GM10266 (cell line): Measurements from ENCODE around the gene KLF6.

Experiments used
- DNase-seq: peaks from one replicate; pipeline ENCODE4 v3.0.0; 2012; ENCODE audit errors: extremely low spot score
- CTCF ChIP-seq: IDR thresholded peaks from 2 replicates; pipeline ENCODE4 v1.5.1; 2012; ENCODE audit warnings: mild to moderate bottlenecking, low read depth; ENCODE audit not compliant: control insufficient read depth, insufficient read depth; ENCODE audit errors: missing control alignments

The KLF6 gene

DNA sequence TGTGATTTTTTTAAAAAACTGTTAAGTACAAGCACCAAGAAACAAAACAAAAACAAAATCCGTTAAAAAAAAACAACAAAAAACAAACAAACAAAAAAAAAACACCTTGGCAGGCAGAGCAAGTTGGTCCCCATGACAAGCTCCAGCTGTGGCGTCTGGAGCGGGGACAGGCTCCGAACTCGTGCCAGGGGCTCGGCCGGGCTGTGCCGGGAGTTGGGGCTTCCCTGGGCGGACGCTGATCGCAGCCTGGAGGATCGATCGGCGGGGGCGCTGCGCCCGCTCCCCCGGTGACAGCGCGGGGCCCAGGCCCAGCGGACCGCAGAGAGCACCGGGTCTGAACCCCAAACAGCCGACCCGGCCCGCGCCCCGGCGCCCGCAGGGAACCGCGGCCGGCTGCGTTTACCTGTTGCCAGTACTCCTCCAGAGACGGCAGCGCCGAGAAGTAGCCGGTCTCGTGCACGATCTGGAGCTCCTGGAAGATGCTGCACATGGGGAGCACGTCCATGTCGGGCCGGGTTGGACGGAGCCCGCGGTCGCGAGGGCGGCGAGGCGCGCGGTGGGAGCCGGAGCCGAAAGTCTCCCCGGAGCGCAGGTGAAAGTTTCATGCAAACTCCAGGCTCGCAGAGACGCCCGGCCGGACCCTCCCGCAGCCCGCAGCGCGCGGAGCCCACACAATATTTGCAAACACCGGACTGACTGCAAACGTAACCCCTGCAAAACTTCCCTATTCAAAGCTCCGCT lies at the start of gene KLF6:
Gene KLF6 (minus strand): TSS at position 700 of the 741 bp plus-strand sequence. CDS start 195 bp downstream, at position 505.
- DNase-seq: peak; percentile 54
- peak; percentile 1 for TF ChIP-seq CTCF

GRCh38 chr10:3834404-3834803 lies 49.4 kb upstream of the KLF6 start:
- no peak for DNase-seq
- TF ChIP-seq CTCF: no peak

GRCh38 chr10:3833046-3833445 lies 48.0 kb upstream of the KLF6 start:
- TF ChIP-seq CTCF: no peak
- no peak for DNase-seq

DNA sequence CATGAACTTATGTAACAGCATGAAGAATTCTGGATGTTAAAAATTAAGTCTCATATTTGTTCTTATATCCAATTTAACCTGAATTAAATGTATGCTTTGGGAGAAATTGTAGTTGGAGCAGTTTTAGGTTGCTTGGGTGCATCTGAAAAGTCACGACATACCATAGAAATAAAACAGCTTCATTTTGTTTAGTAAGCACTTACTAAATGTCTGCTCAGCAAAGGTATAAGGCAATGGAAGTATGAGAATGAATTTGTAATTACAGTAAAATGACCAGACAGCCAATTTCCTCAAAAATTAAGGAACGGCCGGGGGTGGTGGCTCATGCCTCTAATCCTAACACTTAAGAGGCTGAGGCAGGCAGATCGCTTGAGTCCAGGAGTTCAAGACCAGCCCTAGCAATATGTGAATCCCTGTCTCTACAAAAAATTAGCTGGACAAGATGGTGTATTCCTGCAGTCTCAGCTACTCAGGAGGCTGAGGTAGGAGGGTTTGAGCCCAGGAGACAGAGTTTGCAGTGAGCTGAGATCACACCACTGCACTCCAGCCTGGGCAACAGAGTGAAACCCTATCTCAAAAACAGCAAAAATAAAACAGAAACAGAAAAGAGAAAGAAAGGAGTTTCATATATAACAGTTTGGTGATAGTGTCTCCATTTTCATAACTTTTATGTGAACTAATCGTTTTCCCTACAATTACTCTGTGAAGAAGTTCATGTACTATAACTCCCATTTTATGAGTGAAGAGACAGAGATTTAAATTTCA lies 47.2 kb upstream of the KLF6 start:
- TF ChIP-seq CTCF: no peak

DNA sequence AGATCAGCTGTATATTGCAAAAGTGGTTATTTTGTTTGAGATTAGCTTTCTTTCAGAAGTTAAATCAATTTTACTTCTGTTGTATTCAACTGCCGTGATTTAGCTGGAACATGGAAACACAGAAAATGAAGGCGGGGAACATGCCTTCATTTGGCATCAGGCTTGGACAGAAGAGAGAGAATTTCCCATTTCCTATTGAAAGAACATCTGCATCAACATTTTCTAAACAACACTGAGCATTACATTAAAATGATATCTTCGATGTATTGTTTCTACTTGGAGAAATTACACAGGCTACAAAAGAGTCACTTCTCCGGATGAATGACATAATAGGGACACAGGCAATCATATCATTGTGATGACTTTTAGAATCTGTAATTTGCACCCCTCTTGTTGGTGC lies 46.6 kb upstream of the KLF6 start:
- no peak for DNase-seq
- TF ChIP-seq CTCF: no peak

More for the DNA sequence above, 47.2 kb upstream of the KLF6 start:
- DNase-seq: no peak

- TF ChIP-seq CTCF: no peak
- no peak for DNase-seq
These were observed 45.9 kb upstream of the KLF6 start for GRCh38 chr10:3830946-3831345.

GRCh38 chr10:3829156-3830050 lies 44.4 kb upstream of the KLF6 start:
- TF ChIP-seq CTCF: no peak
- DNase-seq: no peak
